Activated CD4-positive, alpha-beta T cell treated with anti-CD3 and anti-CD28 coated beads for 48 hours (primary cell): ENCODE measurements around the gene JAGN1.
"Not testable (repeated sequence)": the region's sequence is repeated elsewhere in the genome, so short reads cannot be mapped to it uniquely, and the experiment has no call there.

Experiments
- DNase-seq: peaks from one replicate; pipeline ENCODE4 v3.0.0-alpha.2; 2020

JAGN1 gene

GRCh38 chr3:9928158-9928557 is 37.7 kb downstream of the JAGN1 start:
- DNase-seq, result no peak

GRCh38 chr3:9930804-9931418 is 40.5 kb downstream of the JAGN1 start:
- DNase-seq, result no peak

- DNase-seq, result no peak
Observed at GRCh38 chr3:9932535-9932842, 42.1 kb downstream of the JAGN1 start.

- DNase-seq, result peak; percentile 93
Observed at GRCh38 chr3:9932843-9933560, 42.6 kb downstream of the JAGN1 start.

GRCh38 chr3:9933561-9934234 is 43.3 kb downstream of the JAGN1 start, which contains the start of gene CRELD1:
Gene CRELD1, plus strand, starts transcription at chr3:9933834. Its CDS starts 605 bp downstream, at chr3:9934439.
- DNase-seq, result peak; percentile 98

- DNase-seq, result no peak
Observed at GRCh38 chr3:9934235-9934621, 43.8 kb downstream of the JAGN1 start.

GRCh38 chr3:9934993-9935392 is 44.6 kb downstream of the JAGN1 start:
- no peak for DNase-seq

GRCh38 chr3:9935966-9936510 is 45.6 kb downstream of the JAGN1 start:
- DNase-seq, result no peak

GRCh38 chr3:9937486-9938238 is 47.3 kb downstream of the JAGN1 start:
- DNase-seq, result no peak

- DNase-seq, result no peak
Observed at GRCh38 chr3:9938966-9939365, 48.6 kb downstream of the JAGN1 start.

GRCh38 chr3:9939906-9940305 is 49.5 kb downstream of the JAGN1 start:
- DNase-seq, result not testable (repeated sequence)

GRCh38 chr3:9940746-9941145 is 50.3 kb downstream of the JAGN1 start:
- DNase-seq, result no peak

- no peak for DNase-seq
Observed at GRCh38 chr3:9942164-9942563, 51.8 kb downstream of the JAGN1 start.

GRCh38 chr3:9942934-9943690 is 52.7 kb downstream of the JAGN1 start:
- no peak for DNase-seq
